Liver (tissue), 3 donors: Measurements from ENCODE around the gene SNCA.

Experiments used
- CTCF ChIP-seq: fragments of 150-350 bp; IDR thresholded peaks from 2 replicates; pipeline ENCODE4 v1.5.1; 2017; ENCODE audit warnings: improper control_type of control experiment, low read depth, low read length; ENCODE audit not compliant: missing input control
- HNF4G ChIP-seq: IDR thresholded peaks from 2 replicates; pipeline ENCODE4 v1.6.1; 2016; ENCODE audit warnings: antibody characterized with exemption
- RXRA ChIP-seq, 2 donors: IDR thresholded peaks; 2 replicates each; pipeline ENCODE4 v1.6.1; 2017 to 2018; ENCODE audit warnings: antibody characterized with exemption in 2 of 2, mild to moderate bottlenecking in 1 of 2
- SP1 ChIP-seq: IDR thresholded peaks from 2 replicates; pipeline ENCODE4 v1.6.1; 2018; ENCODE audit warnings: antibody characterized with exemption, mild to moderate bottlenecking
- donor health status: healthy.
- donor health status: healthy.

GRCh38 chr4:89800012-89800516, 36.9 kb downstream of the SNCA start:
- TF ChIP-seq RXRA (IDR thresholded peaks at IDR 0.05) (no peak), CTCF (no peak), SP1 (no peak), HNF4G (no peak)
